CD4-positive, alpha-beta T cell treated with Interleukin-6 for 4 hours (primary cell): ENCODE results near the gene CACNA2D3.

ENCODE experiments used
- DNase-seq: peaks from one replicate; pipeline ENCODE4 v3.0.0-alpha.2; 2020; ENCODE audit warnings: mixed read lengths

CACNA2D3 gene

DNA sequence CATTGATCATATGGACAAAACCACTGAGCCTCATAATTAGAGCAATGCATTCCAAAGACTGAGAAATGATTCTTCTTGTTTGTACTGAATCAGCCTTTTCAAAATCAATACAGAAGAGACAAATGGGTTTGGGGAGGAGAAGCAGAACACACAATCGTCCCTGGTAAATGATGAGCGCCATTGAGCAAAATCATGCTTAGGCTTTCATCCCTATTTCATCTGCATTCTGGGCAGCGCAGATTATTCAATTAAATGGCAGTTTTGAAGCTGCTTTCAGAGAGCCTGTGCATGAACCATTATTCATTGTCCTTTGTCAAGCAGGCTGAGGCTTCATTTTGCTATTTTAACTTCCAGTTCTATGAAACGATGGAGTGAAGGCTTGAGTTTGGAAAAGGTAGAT is 371.9 kb downstream of the CACNA2D3 start:
- DNase-seq, result no peak

- DNase-seq, result no peak
Observed at GRCh38 chr3:54506603-54507002, 384.3 kb downstream of the CACNA2D3 start.

DNA sequence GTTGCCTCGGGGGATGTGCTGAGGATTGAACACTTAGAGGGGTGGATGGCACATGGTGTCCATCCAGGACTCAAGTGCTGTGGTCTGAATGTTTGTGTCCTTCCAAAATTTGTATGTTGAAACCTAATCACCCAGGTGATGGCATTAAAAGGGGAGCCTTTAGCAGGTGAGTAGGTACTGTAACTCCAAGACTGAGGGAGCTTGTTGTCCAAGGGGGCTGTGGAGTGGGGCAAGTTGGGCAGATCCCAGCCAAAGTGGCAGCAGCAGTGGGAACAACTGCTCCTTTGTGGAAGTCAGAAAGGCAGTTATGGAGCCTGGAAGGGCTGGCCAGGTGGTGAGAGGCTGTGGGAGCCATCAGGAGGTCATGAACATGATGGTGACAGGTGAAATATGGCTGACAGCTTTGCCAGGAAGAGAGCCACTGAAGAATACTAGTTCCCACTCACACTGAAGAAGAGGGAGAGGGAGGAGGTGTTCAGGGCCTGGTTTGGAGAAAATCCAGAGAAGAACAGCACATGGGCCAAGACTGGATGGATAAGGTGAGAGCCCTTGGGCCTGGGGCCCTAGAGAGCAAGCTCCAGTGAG is 385.6 kb downstream of the CACNA2D3 start:
- DNase-seq, result no peak

GRCh38 chr3:54510506-54510905 is 388.2 kb downstream of the CACNA2D3 start:
- DNase-seq, result no peak

DNA sequence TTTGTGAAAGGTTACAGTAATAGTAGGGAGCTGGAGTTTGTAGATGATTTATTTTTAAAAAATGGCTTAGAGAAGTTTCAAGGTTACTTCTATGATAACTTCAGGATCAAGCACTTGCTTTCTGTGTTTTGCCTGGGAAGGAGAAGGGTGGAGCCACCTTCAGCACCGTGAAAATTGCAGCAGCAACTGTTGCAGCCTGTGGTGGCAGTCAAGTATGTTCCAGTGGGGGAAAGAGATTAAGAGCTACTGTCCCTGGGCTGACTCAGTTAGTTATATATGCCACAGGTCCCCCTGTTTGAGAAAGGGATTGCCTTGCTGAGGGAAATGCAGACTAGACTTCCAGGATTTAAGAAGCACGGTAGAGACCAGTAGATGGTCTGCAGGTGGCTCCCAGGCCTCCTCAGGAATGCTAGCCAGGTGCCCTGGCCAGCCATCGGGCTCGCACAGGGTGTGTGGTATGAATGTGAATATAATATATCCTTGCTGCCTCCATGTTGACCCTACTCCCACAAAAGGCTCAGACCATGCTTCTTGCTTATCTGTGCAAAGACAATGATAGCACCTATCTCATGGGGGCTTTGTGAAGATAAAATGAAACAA is 389.5 kb downstream of the CACNA2D3 start:
- DNase-seq, result no peak

GRCh38 chr3:54514006-54514405 is 391.7 kb downstream of the CACNA2D3 start:
- no peak for DNase-seq

DNA sequence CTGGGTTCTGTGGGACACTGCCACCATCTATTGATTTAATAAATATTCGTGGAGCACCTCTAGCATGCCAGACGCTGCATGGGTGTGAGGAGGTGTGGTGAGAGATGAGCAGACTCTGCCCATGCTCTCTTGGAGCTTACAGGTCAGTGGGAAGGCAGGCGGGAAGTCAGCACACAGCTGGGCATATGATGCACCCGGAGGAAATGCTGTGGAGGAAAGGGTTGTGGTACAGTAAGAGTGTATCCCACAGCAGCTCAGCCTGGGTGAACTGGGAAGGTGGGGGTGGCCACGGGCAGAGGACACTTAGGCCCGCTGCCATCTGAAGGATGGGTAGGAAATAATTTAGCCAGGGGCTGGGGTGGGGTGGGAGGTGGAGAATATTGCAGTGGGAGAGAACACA is 392.1 kb downstream of the CACNA2D3 start:
- no peak for DNase-seq

DNA sequence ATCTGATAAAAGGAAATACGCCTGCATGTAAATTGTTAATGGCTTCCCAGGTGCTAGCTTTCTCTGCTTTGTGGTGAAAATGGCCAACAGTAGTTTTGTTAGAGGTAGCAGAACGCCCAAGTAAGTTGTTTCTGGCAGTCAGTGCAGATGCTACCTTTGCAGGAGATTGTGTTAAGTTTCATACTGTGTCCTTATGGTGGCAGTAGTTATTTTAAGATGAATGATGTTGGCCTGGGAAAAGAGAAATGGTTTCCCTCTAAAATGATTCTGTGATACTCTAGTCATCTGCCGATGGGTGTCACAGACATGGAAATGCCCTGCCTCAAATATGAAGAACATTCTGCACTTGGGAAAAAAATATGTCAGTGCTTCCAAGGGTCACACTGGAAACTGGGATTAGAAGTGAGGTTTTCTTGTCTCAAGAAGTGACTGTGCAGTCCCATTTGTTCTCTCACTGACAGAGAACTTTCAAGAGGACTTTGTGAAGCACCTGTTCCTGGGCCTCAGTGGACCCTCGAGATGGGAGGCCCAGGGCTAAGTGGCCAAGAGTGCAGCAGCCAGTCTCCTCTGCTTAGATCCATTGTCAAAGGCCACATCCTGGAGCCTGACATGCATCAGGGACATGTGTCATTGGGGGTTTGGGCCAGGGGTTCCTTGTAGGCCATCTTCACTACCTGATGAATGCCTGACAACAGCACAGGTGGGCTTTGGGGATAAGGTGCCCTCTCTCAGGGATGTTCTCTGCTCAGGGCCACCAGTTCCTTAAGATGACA is 393.3 kb downstream of the CACNA2D3 start:
- no peak for DNase-seq

DNA sequence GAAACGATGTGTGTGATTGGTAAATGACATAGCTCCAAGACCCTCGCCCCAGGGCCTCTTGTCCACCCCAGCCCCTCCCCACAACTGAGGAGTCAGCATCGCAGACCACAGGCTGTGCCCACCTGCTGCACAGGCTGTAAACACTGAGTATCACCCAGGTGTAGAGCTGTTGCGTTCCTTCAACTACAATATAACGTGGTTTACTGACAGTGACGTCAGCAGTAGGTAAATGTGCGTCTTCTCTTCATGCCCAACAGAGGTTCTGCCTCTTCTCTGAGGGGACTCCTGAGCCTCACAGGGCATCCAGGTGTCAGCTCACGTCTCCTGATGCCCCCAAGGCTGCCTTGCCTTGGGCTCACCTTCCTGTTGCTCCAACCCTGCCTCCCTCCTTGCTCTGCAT is 395.1 kb downstream of the CACNA2D3 start:
- DNase-seq, result no peak

DNA sequence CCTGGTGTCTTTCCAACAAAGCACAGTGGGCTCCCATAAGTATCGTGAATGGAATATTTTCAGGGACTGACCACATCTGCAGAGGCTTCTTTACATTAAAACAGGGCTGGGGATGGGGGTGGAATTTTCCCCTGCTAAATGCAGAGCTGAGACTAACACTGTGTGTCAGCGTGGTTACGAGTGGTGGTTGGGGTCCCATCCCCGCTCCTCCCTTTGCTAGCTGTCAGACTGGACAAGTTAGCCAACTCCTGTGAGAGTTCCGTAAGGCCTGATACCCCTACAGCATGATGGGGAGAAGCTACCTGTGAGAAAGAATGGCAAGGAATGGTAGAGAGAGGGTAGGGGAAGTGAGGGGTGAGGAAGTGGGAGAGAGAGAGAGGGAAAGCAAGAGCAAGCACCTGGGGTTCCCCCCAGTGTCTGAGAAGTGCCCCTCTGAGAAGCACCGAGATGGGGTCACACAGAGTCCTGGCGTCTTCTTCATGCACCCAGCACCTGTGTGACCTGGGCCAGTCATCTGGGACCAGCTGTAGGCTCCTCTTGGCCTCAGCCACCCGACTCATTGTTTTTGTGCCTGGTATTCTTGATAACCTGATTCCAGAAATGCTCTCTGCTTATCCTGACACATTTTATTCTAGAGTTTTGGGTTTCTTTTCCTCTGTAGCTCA is 395.8 kb downstream of the CACNA2D3 start:
- no peak for DNase-seq

GRCh38 chr3:54519493-54519892 is 397.1 kb downstream of the CACNA2D3 start:
- DNase-seq, result no peak

- no peak for DNase-seq
Observed at GRCh38 chr3:54520060-54520459, 397.7 kb downstream of the CACNA2D3 start.

DNA sequence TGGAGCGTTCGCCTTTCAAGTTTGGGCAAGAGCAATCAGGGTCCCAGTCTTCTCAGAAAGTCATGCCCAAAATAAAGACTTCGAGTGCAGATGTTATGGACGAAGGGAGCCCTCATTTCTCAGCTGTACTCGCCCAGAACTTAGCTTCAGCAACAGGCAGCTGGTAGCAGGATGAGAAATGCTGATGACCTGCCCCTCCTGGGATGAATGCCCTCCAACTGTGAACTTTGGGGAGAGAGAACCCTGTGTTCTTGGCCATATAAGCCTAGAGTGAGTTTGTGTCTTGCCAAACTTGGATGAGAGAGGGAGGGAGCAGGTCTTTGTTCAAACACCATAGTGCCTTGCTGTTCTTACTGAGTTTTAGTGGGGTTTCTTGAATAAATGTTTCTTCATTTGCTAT is 405.2 kb downstream of the CACNA2D3 start:
- DNase-seq, result no peak

DNA sequence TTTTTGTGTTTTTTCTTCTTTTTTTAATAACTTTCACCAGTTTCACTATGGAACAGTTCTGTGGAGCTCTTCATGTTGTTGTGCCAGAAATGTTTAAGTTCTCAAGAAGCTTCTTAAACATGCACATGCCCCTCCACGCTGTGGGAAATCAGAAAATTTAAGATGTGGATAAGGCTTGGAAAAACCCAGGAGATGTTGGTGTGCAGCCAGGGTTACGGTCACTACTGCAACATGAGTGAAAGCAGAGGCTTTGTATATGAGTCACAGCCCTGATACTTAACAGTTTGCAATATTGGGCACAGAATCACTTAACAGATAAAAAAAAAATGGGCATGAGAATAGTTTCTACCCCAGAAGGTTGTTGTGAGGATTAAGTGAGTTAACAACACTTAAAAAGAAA is 405.6 kb downstream of the CACNA2D3 start:
- no peak for DNase-seq

DNA sequence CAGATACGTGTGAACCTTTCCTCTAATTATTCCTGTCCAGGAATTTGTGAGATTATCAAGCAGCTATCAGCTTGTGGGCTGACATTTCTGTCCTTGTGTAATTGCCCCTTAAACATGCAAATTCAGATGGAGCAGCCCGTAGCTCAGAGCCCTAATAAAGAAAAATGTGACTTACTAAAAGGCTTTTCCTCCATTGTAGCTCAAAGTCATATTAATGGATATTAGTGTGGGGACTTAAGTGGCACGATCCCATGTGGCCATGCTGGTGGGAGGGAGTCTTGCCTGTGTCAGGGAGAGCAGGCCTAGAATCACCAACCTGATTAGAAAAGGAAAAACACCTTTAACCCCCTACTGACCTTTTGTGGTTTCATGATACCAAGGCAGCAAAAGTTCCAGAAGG is 406.3 kb downstream of the CACNA2D3 start:
- DNase-seq, result no peak

- no peak for DNase-seq
Observed at GRCh38 chr3:54530091-54530490, 407.7 kb downstream of the CACNA2D3 start.

DNA sequence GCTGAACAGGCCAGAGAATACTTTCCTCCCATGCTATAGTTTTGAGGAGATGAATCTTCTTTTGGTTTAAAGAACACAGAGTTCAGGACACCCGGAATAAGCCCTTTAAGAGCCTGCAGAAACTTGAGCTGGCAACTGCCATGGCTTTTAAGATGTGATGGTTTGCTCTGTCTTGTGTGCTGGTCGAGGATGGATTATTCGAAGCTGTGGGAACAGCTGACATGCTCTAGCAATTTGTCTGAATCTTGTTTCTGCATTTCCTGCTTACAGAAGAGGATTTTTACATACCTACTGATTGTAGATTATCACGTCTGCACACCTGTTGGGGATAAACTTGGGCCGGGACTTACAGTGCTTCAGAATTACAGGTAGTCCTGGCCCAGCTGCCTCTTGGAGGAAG is 408.6 kb downstream of the CACNA2D3 start:
- no peak for DNase-seq

DNA sequence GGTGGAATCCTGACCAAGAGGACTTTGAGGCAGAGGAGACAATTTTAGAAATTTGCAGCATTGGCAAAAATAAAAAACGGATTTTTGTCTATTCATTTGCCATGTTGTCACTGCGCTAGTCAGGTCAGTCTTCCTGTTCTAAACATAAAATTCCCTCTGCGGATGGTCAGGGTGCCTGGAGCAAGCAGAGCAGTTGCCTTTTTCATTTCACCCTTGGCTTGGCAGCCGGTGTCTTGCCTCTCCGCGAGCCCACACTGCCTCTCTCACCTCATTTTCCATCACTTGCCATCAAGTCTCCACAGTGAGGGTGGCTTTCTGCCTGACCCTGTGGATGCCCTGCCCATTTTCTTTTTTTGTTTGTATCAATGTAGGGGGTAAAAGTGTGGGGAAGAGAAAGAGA is 409.4 kb downstream of the CACNA2D3 start:
- no peak for DNase-seq

DNA sequence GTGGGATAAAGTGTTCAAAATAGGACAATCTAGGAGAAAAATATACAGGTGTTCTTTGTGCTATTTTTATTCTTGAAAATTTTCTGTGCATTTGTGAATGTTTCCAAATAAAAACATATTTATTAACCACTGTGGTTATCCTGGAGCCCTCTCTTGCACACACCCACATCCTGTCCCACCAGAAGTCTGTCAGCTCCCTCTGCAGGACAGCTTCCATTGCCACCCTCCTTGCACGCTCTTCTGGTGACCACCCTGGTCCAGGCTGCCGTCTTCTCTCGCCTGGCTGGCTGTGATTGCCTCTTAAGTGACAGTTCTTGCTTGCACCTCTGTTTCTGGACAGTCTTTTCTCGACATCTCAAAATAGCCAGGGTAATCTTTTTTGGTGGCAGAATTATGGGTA is 411.5 kb downstream of the CACNA2D3 start:
- no peak for DNase-seq

DNA sequence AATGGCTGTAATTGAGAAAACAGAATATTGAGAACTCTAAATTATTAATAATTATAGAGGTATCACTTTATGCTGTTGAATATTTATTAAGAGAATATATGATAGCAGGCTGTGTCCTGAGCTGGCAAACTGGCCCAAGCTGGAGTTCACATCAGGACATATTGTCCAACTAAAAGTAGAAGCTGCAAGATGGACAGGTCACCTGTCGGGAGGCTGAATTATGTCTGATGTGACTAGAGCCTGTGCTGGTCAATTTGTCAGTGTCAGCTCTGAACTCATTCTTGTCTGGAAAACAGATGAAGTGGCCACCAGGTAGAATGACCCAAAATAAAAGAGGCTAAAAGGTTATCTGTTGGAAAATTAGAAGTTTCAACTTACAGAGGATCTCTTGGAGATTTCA is 413.3 kb downstream of the CACNA2D3 start:
- DNase-seq, result no peak

GRCh38 chr3:54536450-54536849 is 414.1 kb downstream of the CACNA2D3 start:
- no peak for DNase-seq

DNA sequence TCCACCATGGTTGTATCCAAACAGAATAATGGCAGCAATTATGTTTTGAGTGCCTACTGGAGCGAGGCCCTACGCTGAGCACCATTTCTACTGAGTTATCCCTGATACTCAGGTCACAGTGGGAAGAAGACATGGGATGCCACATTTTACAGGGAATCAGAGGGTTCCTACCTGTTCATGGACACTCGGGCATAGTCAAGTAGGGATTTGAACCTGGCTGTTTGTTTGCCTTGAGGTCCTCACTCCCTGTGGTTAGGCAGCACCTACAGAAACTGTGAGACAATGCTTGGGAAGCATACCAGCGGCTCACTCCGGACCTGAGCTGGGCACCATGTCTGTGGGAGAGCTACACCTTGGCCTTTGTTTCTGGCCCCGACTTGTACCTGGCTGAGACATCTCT is 415.2 kb downstream of the CACNA2D3 start:
- no peak for DNase-seq

DNA sequence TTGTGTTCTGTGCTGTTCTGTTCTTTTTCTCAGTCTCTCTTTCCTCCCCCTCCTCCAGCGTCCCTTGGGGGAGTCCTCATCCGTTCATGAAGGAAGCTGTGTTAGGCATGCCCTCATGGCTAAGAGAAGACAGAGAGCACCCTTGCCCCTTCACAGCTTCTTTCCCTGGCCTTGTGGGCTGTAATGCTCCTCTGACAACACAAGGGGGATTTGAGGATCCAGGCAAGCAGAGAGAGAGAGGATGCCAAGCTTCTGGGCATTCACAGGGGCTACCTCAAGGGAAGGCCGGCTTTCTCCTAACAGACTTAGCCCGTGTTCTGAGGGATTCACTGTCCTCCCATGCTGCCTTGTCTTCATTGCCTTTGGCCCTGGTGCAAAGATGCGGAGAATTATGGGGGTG is 416.0 kb downstream of the CACNA2D3 start:
- no peak for DNase-seq

- DNase-seq, result no peak
Observed at GRCh38 chr3:54541369-54541768, 419.0 kb downstream of the CACNA2D3 start.
